ENCODE measurements around the gene ASCC1. TPM values are rescaled to one million over a fixed set of nuclear protein-coding genes. Genes with fewer than 3 reads are reported as not detected.

Gene ASCC1
- total RNA-seq, 1 experiment from 2014 or later, result 22.4 TPM

DNA sequence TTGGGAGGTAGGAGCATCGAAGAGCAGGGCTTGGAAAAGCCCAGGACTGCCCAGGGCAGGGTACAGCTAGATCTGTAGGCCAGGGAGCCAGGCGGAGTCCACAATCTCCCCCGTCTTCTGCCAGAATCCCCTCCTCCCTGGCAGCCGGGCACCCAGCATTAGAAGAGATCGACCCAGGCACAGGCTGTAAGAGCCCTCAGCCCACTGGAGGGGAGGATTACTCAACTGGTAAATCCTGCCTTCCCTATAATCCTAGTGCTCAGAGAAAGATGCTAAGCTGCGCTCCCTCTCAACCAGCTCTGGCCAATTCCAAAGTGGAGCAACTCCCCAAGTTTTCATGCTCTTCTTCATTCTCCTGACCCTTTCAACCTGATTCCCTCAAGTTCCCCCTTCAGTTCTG, 130.9 kb downstream of the ASCC1 start:
- in situ Hi-C loops (cut with HindIII; ENCODE audit: low pct_unique_long_range_greater_than_20kb, low sequenced_read_pairs), result no loop called here
- DNase-seq (ENCODE audit: low read depth, low spot score), result no peak

DNA sequence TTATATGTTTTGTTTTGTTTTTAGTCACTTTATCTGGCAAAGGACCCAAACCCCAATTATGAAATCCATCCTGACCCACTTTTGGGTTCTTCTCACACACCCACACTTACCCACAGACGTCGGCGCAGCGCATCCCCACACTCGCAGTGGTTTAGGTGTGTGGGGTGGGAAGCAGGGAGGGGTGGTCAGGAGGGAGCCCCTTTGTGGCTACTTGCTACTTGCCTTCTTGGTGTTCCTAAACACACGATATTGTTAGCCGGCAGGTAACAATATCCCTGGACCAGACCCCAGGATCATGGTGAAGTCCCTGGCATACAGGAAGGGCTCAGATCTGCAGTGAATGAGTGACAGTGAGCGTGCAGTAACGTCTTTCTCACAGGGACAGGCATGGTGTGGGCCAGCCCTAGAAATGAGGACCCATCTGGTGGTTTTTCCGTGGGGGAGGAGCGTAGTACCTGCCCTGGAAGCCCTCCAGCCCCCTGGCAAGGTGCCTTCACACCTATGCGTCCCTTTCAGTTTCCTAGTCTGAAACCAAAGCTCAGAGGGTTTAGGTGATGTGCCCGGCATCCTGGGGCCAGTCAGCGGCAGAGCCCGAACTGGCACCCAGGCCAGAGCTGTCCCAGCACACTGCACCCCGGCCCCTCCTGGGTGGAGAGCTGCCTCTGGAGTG, 132.2 kb downstream of the ASCC1 start:
- in situ Hi-C loops (cut with HindIII; ENCODE audit: low pct_unique_long_range_greater_than_20kb, low sequenced_read_pairs), result no loop called here
- DNase-seq (ENCODE audit: low read depth, low spot score), result no peak

DNA sequence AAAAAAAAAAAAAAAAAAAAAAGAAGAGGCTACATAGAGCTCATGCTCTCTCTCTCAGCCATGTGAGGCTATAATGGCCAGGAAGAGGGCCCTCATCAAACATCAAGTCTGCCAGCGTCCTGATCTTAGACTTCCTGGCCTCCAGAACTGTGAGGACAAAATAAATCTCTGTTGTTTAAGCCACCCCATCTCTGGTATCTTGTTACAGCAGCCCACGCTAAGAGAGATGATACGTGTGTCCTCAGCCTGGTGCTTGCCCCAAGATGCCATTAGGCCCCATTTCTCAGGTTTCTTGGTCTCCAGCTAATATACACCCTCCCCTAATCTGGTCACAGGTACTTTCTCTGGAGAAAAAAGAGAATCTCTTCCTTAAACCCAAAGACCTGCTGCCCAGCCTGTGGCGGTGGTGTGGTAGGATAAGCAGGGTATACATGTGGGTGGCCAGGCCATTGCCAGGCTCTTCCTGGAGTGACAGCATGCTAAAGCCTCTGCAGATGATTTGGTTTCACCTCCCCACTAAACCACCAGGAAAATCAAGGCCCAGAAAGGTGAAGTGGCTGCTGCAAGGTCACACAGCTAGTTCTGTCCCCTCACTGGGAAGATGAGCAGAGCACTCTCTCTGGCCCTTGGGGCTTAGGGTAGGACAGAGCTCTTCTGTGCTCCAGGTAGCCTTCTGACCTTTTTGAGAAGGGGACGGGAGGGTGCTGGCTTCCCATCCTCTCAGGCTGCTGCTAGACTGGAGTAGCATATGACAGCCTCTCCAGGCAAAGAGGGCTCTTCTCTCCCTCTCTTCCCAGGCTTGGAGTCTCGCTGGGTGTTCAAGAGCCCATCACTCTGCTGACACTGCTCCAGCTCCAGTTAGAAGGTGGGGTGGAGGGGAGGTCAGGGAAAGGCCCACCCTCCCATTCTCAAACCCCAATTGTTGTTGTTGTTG, 133.0 kb downstream of the ASCC1 start:
- in situ Hi-C loops (cut with HindIII; ENCODE audit: low pct_unique_long_range_greater_than_20kb, low sequenced_read_pairs), result no loop called here

DNA sequence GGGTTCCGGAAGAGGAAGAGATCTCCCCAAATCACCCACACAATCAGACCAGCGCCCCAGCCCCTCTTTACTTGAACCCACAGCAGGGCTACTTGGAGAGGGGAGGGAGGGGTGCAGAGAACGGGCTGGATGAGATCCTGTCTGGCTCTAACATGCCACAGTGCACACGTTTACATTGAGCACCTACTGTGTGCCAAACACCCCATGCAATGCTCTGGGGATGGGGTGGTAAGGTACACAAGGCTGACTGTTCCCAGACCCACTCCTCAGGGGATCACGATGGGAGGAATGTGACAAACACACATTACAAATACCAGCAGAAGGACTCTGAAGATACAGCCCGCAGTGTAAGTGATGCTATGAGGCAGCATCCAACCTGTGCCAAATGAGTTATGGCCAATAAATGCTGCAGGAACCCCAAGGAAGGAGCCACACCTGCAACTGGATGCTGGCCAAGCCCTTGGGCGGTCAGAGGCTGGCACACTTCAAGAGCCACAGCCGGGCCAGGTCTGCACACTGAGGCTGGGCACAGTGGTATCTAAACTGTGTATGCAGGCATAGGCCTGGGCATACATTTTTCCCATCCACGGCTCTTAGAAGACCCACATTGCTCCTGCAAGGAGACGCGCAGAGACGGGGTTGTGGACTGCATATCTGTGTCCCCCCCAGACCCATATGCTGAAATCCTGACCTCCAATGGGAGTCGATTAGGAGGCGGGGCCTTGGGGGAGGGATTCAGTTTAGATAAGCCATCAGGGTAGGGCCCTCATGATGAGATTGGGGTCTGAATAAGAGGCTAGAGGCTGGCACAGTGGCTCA, 134.1 kb downstream of the ASCC1 start:
- DNase-seq (ENCODE audit: low read depth, low spot score), result no peak
- in situ Hi-C loops (cut with HindIII; ENCODE audit: low pct_unique_long_range_greater_than_20kb, low sequenced_read_pairs), result no loop called here

More for the DNA sequence above, 133.0 kb downstream of the ASCC1 start:
- no peak for DNase-seq (ENCODE audit: low read depth, low spot score)

DNA sequence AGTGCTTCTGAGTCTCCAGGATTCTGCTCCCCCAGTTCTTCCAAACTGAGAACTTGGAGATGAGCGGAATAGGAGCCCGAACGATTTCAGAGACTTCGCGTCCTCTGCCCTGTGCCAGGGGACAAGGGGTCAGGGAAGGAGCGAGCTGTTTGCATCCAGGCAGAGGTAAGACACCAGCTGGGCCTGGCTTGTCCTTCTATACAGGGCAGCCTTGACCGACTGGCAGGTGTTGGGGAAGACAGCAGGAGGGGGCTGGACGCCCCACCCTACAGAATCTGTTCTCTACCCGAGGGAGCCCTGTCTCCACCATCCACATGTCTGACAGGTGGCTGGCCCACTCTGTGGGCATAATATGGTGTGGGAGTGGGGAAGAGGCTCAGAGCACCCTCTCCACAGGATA, 134.9 kb downstream of the ASCC1 start:
- in situ Hi-C loops (cut with HindIII; ENCODE audit: low pct_unique_long_range_greater_than_20kb, low sequenced_read_pairs), result no loop called here
- no peak for DNase-seq (ENCODE audit: low read depth, low spot score)

DNA sequence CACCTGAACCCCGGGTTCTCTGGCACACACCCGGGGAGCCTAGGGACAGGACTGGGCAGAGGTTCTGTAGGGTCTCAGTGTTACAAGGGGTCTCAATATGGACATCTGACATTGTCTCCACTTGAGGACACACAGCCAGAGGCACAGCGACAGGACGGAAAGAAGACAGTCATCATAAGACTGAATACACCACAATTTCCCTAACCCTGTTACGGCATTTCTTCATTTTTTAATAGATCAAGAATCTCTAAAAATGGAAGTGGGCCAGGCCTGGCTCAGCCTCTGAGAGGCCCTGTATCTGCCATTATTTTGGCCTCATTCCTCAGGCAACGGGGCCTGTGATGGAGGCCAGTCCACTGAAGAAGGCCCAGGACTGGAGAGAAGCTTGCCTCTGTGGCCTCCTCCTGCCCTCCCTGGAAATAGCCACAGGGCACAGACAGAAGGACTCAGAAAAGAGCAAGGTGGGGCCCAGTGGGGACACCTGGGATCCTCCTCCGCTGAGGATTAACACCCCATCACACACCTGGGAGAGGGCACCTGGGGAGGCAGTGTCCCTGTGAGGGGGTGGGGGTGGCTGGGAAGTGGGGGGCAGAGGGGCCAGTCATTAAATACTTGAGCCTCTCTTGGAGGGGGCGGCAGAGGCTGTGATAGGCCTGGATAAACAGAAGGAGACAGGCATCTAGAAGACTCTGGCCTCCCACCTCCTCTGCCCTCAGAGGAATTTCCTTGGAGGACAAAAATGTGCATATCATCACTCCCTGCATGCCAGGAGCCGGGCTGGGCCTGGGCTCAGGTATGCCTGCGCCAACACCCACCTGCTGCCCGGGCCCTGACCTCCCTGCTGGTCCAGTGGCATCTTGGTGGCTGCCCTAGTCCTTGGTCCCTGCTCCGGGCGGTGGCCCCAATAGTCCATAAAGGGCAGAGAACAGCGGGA, 135.8 kb downstream of the ASCC1 start:
- in situ Hi-C loops (cut with HindIII; ENCODE audit: low pct_unique_long_range_greater_than_20kb, low sequenced_read_pairs), result no loop called here
- DNase-seq (ENCODE audit: low read depth, low spot score), result no peak

DNA sequence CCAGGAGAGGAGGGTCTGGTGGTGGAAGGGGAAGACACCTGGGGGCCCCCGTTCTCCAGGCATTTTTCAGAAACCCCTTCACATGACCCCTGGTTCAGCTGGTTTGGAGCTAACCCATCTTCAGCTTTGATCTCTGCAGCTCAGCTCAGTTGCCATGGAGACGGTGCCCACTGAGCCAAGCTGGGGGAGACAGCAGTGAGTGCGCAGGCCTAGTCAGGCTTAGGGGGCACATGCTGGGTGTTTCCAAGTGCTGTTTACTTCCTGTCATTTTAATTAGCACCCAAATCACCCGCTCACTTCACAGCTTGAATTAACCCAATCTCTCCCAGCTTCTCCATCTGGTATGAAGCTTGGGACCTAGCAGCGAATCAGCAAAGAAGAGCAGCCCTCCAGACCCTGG, 136.7 kb downstream of the ASCC1 start:
- no peak for DNase-seq (ENCODE audit: low read depth, low spot score)
- in situ Hi-C loops (cut with HindIII; ENCODE audit: low pct_unique_long_range_greater_than_20kb, low sequenced_read_pairs), result no loop called here

DNA sequence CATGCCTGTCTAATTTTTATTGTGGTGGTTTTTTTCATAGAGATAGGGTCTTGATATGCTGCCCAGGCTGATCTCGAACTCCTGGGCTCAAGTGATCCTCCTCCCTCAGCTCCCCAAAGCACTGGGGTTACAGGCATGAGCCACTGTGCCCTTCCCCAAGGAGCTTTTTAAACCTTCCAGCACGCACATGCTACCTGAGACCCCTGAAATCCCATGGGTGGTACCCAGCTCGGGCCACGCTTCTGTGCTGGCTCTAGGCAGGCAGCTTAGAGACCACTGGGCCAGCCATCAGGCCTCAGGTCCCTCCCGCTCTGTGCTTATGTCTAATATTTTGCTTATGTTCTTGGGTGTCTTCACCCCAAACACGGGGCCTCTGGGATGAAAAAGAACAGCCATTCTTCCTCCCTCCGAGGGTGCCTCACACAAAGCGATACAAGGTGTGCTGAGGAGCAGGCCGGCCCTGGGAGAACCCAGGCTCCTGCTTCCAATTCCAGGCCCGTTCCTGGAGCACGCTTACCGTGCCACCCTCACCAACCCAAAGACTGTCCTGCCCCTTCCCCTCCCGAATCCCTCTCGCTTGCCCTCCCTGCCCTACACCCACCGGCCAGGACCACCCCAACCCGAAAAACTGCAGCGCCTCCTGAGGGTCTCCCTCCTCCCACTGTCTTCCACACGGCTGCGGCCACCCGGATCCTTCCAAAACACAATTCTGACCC, 138.6 kb downstream of the ASCC1 start:
- in situ Hi-C loops (cut with HindIII; ENCODE audit: low pct_unique_long_range_greater_than_20kb, low sequenced_read_pairs), result no loop called here
- no peak for DNase-seq (ENCODE audit: low read depth, low spot score)

DNA sequence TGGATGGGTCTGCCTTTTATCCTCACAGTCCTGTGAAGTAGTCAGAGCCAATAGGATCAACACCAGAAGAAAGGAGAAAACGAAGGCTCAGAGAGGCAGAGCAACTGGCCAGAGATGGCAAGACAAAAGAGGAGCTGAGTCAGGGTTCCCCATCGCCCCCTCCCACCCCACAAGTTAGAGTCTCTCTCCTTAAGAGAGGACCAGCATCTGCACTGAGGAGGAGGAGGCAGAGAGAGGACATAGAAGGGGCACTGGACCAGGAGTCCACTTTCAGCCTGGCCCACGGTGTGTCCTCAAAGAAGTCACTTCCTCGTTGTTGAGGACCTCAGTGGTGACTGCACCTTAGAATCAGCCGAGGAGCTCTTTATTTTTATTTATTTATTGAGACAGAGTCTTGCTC, 139.3 kb downstream of the ASCC1 start:
- in situ Hi-C loops (cut with HindIII; ENCODE audit: low pct_unique_long_range_greater_than_20kb, low sequenced_read_pairs), result no loop called here
- DNase-seq (ENCODE audit: low read depth, low spot score), result no peak

DNA sequence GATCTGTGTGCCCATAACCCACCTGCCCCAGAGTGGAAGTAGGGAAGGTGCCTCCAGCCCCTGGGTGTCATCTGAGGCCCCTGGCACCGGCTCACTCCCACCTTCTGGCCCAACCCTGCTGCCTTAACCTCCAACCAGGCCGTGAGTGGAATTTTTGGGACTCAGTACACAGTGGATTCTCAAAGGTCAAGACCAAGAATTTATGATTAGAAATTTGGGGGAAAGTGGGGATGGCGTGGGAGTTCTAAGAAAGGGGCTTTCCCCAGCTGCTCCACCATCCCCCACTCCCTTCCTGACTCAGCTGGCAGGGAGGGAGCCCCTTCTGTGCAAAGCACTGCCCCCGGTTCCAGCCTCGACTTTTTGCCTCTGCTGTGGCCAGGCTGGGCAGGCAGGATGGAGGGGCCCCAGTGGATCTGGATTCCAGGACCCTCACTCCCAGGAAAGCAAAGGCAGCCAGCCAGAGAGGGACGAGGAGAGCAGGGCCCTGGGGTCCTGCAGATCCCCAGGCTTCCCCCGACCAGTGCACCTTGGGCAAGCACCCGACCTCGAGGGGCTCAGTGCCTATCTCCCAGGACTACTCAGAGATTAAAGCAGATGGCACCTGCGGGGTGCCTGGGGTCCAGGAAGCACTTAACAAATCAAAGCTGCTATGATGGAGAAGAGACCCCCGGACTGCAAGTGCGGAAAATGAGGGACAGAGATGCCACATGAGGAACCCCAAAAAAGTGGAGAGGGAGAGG, 140.5 kb downstream of the ASCC1 start:
- in situ Hi-C loops (cut with HindIII; ENCODE audit: low pct_unique_long_range_greater_than_20kb, low sequenced_read_pairs), result no loop called here
- no peak for DNase-seq (ENCODE audit: low read depth, low spot score)

DNA sequence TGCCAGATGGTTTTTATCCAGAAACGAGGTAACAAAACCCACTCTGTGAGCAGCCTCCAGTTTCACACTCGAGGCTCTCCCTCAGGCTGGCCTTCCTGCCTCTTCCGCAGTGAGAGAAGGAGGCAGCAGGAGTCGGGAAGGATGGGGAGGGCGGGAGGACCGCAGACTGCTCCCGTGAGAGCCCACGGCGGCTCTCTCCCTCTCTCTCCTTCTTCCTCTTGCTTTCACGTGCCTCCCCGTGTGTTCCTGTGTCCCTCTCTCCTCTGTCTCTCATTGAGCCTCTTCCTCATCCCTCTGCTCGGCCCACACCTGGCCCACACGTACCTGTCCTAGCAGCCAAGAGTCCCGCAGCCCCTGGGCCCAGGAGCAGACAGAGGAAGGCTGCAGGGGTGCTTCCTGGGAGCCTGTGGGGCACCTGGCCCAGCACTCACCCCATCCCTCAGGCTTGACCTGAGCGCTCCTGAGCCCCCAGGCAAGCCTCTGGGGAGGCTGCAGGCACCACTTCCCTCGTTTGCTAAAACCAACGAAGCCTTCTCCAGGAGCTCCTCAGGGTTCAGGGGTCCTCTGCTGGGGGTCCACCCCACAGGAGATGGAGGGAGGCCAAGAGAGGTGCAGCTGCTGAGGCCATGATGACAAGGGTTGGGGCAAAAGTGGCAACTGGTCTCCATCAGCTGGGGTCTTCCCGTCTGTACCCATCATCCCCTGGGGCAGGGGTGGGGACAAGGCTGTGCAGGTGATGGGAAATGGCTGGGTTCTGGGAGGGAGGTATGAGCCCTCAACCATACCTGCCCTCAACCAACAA, 141.3 kb downstream of the ASCC1 start:
- no peak for DNase-seq (ENCODE audit: low read depth, low spot score)
- in situ Hi-C loops (cut with HindIII; ENCODE audit: low pct_unique_long_range_greater_than_20kb, low sequenced_read_pairs), result no loop called here

DNA sequence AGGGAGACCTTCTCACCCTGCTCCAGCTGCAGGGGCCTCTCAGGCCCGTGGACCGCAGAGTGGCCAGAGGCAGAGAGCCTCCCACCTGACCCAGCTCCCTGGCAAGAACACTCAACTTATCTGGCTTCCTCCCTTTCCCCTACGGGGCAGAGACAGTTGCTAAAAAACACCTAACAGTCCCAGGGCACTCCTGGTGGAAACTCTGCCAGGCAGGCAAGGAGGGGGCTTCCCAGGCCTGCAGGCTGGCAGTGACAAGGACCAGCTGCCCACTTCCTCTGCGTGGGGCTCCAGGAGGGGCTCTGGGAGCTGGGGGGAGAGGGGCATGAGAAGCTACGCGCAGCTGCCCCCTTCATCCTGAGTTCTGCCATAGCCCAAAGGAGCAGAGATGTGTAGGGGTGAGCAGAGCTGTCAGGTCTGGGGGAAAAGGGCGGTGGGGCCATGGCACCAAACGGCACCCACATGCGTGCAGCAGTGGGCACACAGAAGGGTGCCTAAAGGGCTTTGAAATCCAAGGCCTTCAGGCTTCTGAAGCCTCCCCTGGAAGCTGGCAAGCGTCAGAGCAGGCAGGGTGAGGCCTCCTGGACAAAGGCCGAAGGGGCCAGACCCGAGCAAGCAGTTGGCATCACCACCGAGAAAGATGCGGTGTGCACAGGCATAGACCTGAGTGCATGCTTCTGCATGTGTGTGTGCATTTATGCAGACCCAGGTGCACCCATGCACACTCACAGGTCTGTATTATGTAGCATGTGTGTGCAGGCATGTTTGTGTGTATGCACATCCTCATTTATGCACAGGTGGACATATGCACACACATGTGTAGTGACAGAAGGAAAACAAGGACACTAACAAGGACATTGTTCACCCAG, 142.1 kb downstream of the ASCC1 start:
- DNase-seq (ENCODE audit: low read depth, low spot score), result no peak
- in situ Hi-C loops (cut with HindIII; ENCODE audit: low pct_unique_long_range_greater_than_20kb, low sequenced_read_pairs), result no loop called here

DNA sequence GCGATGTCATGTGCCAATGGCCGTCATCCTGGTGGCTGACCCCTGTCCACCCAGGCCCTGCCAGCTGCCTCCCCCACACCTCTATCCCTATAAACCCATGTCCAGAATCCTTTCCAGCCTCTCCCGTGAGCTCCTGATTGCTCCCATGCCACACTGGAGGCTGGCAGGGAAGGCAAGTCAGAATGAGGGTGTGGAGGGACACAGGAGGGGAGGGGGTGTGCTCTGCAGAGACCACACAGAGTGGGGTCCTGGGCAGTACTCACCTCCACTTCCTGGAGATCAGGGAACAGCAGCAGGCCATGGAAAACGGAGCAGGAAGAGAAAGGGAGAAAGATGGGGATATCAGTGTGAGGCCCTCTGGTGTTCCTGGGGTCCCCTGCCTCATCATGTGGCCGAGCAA, 143.4 kb downstream of the ASCC1 start:
- no peak for DNase-seq (ENCODE audit: low read depth, low spot score)
- in situ Hi-C loops (cut with HindIII; ENCODE audit: low pct_unique_long_range_greater_than_20kb, low sequenced_read_pairs), result no loop called here

DNA sequence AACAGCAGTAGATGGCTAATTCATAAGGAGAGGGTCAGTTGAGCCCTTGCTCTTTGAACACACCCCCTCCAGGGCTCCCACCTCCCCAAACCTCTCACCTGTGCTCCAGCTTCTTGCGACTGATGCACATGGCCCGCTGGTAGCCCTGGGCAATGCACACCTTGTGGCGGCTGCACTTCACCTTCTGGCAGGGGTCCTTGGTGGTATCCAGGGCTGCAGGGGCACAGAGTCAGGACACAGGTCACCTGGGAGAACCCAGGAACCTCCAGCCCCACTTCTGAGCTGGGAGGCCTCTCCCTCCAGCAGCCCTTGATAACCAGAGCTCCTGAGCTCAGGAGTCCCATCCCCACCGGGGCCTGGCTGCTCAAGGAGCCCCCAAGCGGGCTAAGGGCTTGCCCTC, 144.0 kb downstream of the ASCC1 start:
- DNase-seq (ENCODE audit: low read depth, low spot score), result no peak
- in situ Hi-C loops (cut with HindIII; ENCODE audit: low pct_unique_long_range_greater_than_20kb, low sequenced_read_pairs), result no loop called here
